HG02763 (cell line): ENCODE results near the gene PDZRN4.
"Not testable (repeated sequence)": the region's sequence is repeated elsewhere in the genome, so short reads cannot be mapped to it uniquely, and the experiment has no call there.

Experiments used
- ATAC-seq: cut with Tn5 transposase; IDR thresholded peaks from one replicate; pipeline ENCODE4 v1.9.1; 2021; ENCODE audit warnings: mild to moderate bottlenecking, moderate library complexity; ENCODE audit not compliant: unreplicated experiment

PDZRN4 gene

DNA sequence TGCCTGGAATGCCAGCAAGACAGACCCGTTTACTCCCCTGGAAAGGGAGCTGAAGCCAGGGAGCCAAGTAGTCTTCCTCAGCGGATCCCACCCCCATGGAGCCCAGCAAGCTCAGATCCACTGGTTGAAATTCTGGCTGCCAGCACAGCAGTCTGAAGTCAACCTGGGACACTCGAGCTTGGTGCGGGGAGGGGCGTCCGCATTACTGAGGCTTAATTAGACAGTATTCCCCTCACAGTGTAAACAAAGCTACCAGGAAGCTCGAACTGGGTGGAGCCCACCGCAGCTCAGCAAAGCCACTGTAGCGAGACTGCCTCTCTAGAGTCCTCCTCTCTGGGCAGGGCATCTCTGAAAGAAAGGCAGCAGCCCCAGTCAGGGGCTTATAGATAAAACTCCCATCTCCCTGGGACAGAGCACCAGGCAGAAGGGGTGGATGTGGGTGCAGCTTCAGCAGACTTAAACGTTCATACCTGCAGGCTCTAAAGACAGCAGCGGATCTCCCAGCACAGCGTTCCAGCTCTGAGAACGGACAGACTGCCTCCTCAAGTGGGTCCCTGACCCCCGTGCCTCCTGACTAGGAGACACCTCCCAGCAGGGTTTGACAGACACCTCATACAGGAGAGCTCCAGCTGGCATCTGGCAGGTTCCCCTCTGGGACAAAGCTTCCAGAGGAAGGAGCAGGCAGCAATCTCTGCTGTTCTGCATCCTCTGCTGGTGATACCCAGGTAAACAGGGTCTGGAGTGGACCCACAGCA lies 92.4 kb downstream of the PDZRN4 start:
- not testable (repeated sequence) for ATAC-seq

GRCh38 chr12:41285470-41285869 lies 97.3 kb downstream of the PDZRN4 start:
- not testable (repeated sequence) for ATAC-seq

DNA sequence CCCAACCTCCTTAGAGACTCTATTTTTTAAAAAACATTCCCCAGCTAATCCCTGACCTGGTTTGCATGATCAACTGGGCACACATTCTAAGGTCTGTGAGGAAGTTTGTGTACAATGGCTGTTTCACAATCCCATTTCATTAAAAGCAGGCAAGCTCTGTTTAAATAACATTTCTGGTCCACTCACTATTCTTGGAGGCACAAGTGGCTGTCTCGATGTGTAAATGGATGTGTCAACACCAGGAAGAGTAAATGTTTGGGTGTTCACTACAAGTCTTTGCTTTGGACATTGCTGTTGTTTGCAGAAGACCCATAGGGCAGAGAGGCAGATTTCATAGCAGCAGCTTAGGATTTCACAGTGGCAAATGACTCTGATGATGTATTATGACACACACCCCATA lies 98.3 kb downstream of the PDZRN4 start:
- ATAC-seq, result no peak

DNA sequence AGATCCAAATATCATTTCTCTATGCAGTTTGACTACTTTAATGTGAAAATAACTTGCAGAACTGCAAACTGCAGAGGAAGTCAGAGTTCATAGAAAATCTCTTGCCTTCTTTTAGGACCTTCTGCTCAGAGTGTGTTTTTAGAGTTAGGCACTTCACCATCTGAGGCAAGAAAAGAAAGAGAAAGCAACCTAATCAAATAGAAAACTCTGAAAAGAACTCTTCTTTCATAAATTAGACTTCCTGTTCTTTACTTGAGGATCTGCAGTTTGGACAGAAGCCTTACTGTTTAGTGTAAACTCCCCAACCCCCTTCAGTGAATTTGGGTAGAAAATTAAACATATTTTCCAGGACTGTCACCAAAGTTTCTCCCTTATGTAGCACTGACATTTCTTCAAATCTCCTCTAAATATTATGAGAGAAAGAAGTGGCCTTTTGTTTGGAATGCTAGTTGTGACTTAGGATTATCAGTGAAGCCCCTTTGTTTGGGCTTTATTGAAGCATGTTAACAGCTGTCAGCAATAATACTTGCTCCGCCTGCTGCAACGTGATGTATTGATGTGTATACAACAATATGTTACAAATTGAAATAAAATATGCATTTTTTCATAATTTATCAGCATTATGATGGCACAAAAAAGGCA lies 99.5 kb downstream of the PDZRN4 start:
- no peak for ATAC-seq

DNA sequence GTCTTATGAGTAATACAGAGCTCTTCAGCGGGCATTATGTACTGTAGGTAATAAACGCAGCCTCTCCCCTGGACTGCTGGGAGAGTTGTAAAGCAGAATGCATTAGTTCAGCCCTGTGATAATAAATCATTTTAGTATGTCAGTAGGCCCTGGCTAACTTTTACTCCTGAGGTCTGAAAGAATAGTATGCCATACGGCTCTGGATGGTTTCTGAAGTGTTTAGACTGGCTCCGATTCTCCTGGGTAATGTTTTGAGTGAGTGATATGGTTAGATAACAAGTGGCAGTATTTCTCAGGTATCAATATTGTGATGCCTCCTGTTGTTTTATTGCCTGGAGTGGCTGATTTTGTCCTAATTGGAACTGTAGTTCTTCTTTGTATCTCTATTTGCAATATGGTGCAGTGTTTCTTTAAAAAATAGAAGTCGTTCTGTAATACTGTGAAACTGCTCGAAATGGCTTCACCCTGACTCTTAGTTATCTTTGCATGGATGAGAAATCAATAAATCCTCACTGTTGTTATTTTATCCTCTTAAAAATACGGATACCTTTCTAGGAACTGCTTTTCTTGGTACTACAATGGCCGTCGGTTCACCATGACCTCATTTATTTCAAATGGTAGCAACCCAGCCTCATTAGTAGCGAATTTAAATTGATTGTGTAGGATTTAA lies 100.2 kb downstream of the PDZRN4 start:
- ATAC-seq, result no peak

GRCh38 chr12:41289501-41289900 lies 101.4 kb downstream of the PDZRN4 start:
- ATAC-seq, result no peak

DNA sequence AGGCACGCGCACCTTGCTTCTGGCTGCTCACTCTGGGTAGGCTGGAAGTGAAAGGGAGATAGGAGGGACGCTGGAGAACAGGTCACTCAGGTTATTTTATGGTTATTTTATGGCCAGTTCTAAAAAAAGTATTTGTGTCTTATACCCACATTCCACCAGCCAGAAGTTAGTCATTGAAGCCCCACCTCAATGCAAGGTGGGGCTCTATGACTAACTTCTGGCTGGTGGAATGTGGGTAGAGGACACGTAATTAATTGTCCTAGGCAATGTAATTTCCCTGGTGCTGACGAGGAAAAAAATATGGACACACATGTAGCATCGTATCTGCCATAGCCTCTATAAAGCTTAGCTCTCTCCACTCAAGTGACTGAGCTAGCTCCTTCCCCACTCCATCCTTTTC lies 104.9 kb downstream of the PDZRN4 start:
- no peak for ATAC-seq

DNA sequence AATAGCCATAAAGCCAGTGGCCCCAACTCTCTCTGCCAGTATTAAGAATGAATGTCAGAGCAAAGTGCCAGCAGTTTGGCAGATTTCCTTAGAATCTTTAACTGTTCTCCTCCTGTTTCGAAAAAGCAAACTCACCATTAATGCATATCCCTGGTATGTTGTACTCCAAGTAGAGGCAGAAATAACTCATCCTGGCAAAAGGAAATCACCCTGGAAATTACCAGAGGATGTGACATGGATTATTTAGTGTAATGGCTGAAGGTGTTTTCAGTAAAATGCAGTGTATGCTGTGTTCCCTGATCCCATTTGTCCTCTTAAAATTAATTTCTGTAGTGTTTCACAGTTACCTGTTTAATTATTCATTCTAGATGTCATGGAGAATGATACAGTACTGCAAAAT lies 105.3 kb downstream of the PDZRN4 start:
- no peak for ATAC-seq

- ATAC-seq, result no peak
Observed at GRCh38 chr12:41302979-41303403, 114.9 kb downstream of the PDZRN4 start.

- ATAC-seq, result no peak
Observed at GRCh38 chr12:41304526-41304925, 116.4 kb downstream of the PDZRN4 start.

- no peak for ATAC-seq
Observed at GRCh38 chr12:41310367-41310766, 122.2 kb downstream of the PDZRN4 start.

DNA sequence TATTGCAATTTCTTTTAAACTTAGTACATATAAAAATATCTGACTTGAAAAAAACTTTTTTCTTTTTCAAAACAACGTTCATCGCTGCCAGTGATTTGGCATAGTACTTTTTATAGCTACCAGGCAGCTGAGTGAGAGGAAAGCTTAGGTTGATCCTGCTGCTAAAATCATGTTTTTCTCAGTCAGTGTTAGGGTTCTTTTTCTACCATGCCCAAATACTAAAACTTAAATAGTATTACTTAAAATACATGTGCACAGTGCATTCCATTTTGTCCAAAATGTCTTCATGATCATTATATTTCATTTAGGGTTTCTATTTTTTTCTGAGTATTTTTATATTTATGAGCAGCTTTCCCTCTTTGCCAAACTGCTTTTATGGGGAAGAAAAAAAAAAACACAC lies 123.8 kb downstream of the PDZRN4 start:
- ATAC-seq, result no peak

DNA sequence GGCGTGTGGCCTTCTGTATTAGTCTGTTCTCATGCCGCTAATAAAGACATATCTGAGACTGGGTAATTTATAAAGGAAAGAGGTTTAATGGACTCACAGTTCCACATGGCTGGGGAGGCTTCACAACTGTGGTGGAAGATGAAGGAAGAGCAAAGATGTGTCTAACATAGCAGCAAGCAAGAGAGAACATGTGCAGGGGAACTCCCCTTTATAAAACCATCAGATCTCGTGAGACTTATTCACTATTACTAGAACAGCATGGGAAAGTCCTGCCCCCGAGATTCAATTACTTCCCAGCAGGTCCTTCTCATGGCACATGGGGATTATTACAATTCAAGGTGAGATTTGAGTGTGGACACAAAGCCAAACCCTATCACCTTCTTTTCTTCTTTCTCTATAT lies 124.3 kb downstream of the PDZRN4 start:
- ATAC-seq, result not testable (repeated sequence)

GRCh38 chr12:41325336-41325735 lies 137.2 kb downstream of the PDZRN4 start:
- ATAC-seq, result no peak

- ATAC-seq, result no peak
Observed at GRCh38 chr12:41327096-41327895, 139.2 kb downstream of the PDZRN4 start.

DNA sequence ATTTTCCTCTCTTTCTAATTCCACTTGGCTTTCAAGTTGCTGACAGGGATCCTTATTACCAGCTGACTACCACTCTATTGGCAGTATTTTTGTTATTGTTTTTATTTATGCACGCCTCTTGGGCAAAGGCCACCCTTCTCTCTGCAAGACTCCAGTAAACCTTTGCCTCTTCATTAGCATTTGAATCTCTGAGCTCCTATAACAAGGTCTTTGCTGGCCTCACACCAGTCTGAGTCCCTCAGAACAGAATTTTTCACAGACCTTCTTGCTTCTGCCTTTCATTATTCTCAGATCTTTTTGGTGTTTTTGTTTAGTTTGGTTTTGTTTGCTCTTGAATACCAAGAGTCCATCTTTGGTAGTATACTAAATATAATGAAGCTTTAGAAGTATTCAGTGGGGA lies 145.9 kb downstream of the PDZRN4 start:
- no peak for ATAC-seq

GRCh38 chr12:41334390-41334789 lies 146.3 kb downstream of the PDZRN4 start:
- ATAC-seq, result no peak

DNA sequence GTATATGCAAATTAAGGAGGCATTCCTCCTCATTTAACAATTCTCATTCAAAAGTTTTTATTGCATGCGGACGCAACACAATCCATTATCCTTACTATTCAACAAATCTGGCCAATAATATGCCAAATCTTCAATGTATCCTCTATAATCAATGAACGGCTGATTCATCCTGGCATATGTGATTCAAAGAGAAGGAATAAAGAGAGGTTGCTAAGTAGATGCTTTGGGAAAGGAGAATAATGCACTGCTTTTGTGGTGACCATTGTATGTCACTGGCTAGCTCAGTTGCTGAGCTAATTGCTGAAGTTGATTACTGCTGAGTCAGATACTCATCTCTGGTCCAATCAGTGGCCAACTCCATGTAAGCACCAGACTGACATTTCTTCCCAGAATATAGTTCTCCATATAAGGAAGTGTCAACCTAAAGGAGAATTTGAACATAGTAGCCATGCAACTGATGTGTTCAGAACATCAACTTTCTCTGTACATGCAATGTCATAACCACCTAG lies 148.0 kb downstream of the PDZRN4 start:
- no peak for ATAC-seq

- ATAC-seq, result no peak
Observed at GRCh38 chr12:41339784-41340183, 151.7 kb downstream of the PDZRN4 start.

GRCh38 chr12:41344776-41345470 lies 156.8 kb downstream of the PDZRN4 start:
- ATAC-seq, result no peak
